ENCODE results near the gene PCNP.
"Not testable (repeated sequence)": the region's sequence is repeated elsewhere in the genome, so short reads cannot be mapped to it uniquely, and the experiment has no call there.

PCNP gene

GRCh38 chr3:101633186-101633585, 59.2 kb downstream of the PCNP start:
- DNase-seq (ENCODE audit: low read depth) = no peak

- DNase-seq (ENCODE audit: low read depth) = no peak
These were observed 60.7 kb downstream of the PCNP start for GRCh38 chr3:101634591-101635196.

GRCh38 chr3:101635345-101635744, 61.4 kb downstream of the PCNP start:
- DNase-seq (ENCODE audit: low read depth) = no peak

GRCh38 chr3:101635954-101636798, 62.2 kb downstream of the PCNP start:
- peak; percentile 47 for DNase-seq (ENCODE audit: low read depth)

GRCh38 chr3:101637451-101637850, 63.5 kb downstream of the PCNP start:
- DNase-seq (ENCODE audit: low read depth) = no peak

GRCh38 chr3:101638261-101638745, 64.3 kb downstream of the PCNP start:
- no peak for DNase-seq (ENCODE audit: low read depth)

GRCh38 chr3:101639280-101639963, 65.4 kb downstream of the PCNP start:
- DNase-seq (ENCODE audit: low read depth) = no peak

GRCh38 chr3:101640256-101640655, 66.3 kb downstream of the PCNP start:
- no peak for DNase-seq (ENCODE audit: low read depth)

GRCh38 chr3:101641397-101642115, 67.6 kb downstream of the PCNP start:
- not testable (repeated sequence) for DNase-seq (ENCODE audit: low read depth)

GRCh38 chr3:101642441-101642840, 68.5 kb downstream of the PCNP start:
- DNase-seq (ENCODE audit: low read depth) = no peak

- no peak for DNase-seq (ENCODE audit: low read depth)
These were observed 69.2 kb downstream of the PCNP start for GRCh38 chr3:101643009-101643844.
